Activated CD4-positive, alpha-beta T cell treated with anti-CD3 and anti-CD28 coated beads, Interleukin-2, amount 50 U/mL, for 4 hours (primary cell): ENCODE measurements around the gene ARL5A.
"Not testable (repeated sequence)": the region's sequence is repeated elsewhere in the genome, so short reads cannot be mapped to it uniquely, and the experiment has no call there.

Experiments used
- DNase-seq, 2 experiments: peaks; one replicate each; pipeline ENCODE4 v3.0.0-alpha.2; 2020

The ARL5A gene

GRCh38 chr2:151794422-151794821 is 33.8 kb downstream of the ARL5A start:
- not testable (repeated sequence) for DNase-seq

GRCh38 chr2:151793123-151793522 is 35.1 kb downstream of the ARL5A start:
- DNase-seq: no peak

- no peak for DNase-seq
These were observed 35.6 kb downstream of the ARL5A start for GRCh38 chr2:151792589-151792988.

- no peak for DNase-seq
These were observed 36.7 kb downstream of the ARL5A start for GRCh38 chr2:151791545-151791944.

GRCh38 chr2:151790689-151791088 is 37.5 kb downstream of the ARL5A start:
- DNase-seq: no peak

GRCh38 chr2:151789055-151789834 is 39.0 kb downstream of the ARL5A start:
- no peak for DNase-seq

GRCh38 chr2:151786483-151786882 is 41.7 kb downstream of the ARL5A start:
- DNase-seq: no peak

GRCh38 chr2:151786077-151786476 is 42.1 kb downstream of the ARL5A start:
- DNase-seq: no peak

GRCh38 chr2:151783133-151783520 is 45.1 kb downstream of the ARL5A start:
- no peak for DNase-seq

- no peak for DNase-seq
These were observed 45.7 kb downstream of the ARL5A start for GRCh38 chr2:151782378-151783132.

- DNase-seq: no peak
These were observed 46.6 kb downstream of the ARL5A start for GRCh38 chr2:151781642-151782041.

GRCh38 chr2:151780938-151781337 is 47.3 kb downstream of the ARL5A start:
- DNase-seq: no peak

GRCh38 chr2:151777935-151778334 is 50.3 kb downstream of the ARL5A start:
- no peak for DNase-seq

GRCh38 chr2:151777487-151777886 is 50.7 kb downstream of the ARL5A start:
- DNase-seq: no peak

- no peak for DNase-seq
These were observed 51.9 kb downstream of the ARL5A start for GRCh38 chr2:151776367-151776766.

- no peak for DNase-seq
These were observed 53.0 kb downstream of the ARL5A start for GRCh38 chr2:151775057-151775740.

GRCh38 chr2:151774506-151774905 is 53.7 kb downstream of the ARL5A start:
- DNase-seq: no peak

GRCh38 chr2:151771599-151772358 is 56.4 kb downstream of the ARL5A start:
- no peak for DNase-seq

GRCh38 chr2:151770995-151771394 is 57.2 kb downstream of the ARL5A start:
- no peak for DNase-seq

GRCh38 chr2:151769606-151770005 is 58.6 kb downstream of the ARL5A start:
- no peak for DNase-seq

GRCh38 chr2:151767536-151767935 is 60.7 kb downstream of the ARL5A start:
- DNase-seq: no peak

GRCh38 chr2:151766437-151767153 is 61.6 kb downstream of the ARL5A start:
- DNase-seq: no peak
